Liver (tissue), 5 donors: ENCODE measurements around the gene PNMA6A. TPM values are rescaled to one million over a fixed set of nuclear protein-coding genes. Genes with fewer than 3 reads are reported as not detected.

Source experiments
- polyA plus RNA-seq, 2 donors: library from polyadenylated mRNA; stranded (reverse) in 1 of 2; unstranded in 1 of 2; fragments of 200-250 nt in 1 of 2; fragments of >200 nt in 1 of 2; fragmentation: Nextera tagmentation in 1 of 2; extraction: Ambion mirVana in 1 of 2; gene quantifications; one replicate each; pipeline versions ENCODE4 v1.2.1 to v1.2.3, GENCODE V29; 2013 to 2015
- small RNA-seq: library from RNA; depleted of rRNA; stranded (forward); fragments of <200 nt; gene quantifications from one replicate; pipeline ENCODE3, GENCODE V24; 2014
- total RNA-seq, 2 donors: library from RNA; depleted of rRNA; stranded (reverse); fragments of >200 nt; gene quantifications; one replicate each; pipeline ENCODE4 v1.2.3, GENCODE V29; 2014
- donor health status: healthy.
- donor health status: healthy.
- donor health status: healthy.

Gene PNMA6A
- total and polyA plus RNA-seq, 4 donors = 3.5 to 7.5 (median 5.9) TPM

Small RNA genes lying within 50 kb of the gene (small RNA-seq; reads per million reads assigned to genes)
- gene AC243428.1 = not detected

Other genes starting within 250 kb of the PNMA6A start
- 10 to 100 TPM; 10.1 to 24.3 TPM for gene CETN2, start 241.7 kb upstream of the PNMA6A start, total RNA-seq
- 10 to 100 TPM; 10.9 to 16.4 TPM for gene CETN2, start 241.7 kb upstream of the PNMA6A start, polyA plus RNA-seq
- gene NSDHL, start 241.4 kb upstream of the PNMA6A start, total RNA-seq = 10 to 100 TPM; 42.6 to 63.6 TPM
- gene NSDHL, start 241.4 kb upstream of the PNMA6A start, polyA plus RNA-seq = 10 to 100 TPM; 23.8 to 34.6 TPM
- gene ZNF185, start 174.4 kb upstream of the PNMA6A start, total RNA-seq = 1 to 10 TPM; 1.1 to 3.2 TPM
- under 1 TPM; 0.44 to 0.80 TPM for gene ZNF185, start 174.4 kb upstream of the PNMA6A start, polyA plus RNA-seq
- gene PNMA5, start 78.3 kb upstream of the PNMA6A start, total RNA-seq = under 1 TPM in 1 of 2 donors, not detected in 1; 0.09 TPM
- gene PNMA5, start 78.3 kb upstream of the PNMA6A start, polyA plus RNA-seq = not detected
- gene PNMA3, start 16.0 kb upstream of the PNMA6A start, total RNA-seq = 10 to 100 TPM in 1 of 2 donors, under 1 TPM in 1; 0.17 to 11.7 TPM
- gene PNMA3, start 16.0 kb upstream of the PNMA6A start, polyA plus RNA-seq = under 1 TPM; 0.06 to 0.29 TPM
- not detected for gene MAGEA1, start 106.8 kb downstream of the PNMA6A start, total RNA-seq
- not detected for gene MAGEA1, start 106.8 kb downstream of the PNMA6A start, polyA plus RNA-seq
- not detected for gene PNMA6F, start 249.3 kb downstream of the PNMA6A start, total RNA-seq
- gene PNMA6F, start 249.3 kb downstream of the PNMA6A start, polyA plus RNA-seq = not detected